ENCODE data around the gene PREX1.

Gene PREX1

GRCh38 chr20:48730977-48731376 lies 96.8 kb downstream of the PREX1 start:
- no peak for DNase-seq

DNA sequence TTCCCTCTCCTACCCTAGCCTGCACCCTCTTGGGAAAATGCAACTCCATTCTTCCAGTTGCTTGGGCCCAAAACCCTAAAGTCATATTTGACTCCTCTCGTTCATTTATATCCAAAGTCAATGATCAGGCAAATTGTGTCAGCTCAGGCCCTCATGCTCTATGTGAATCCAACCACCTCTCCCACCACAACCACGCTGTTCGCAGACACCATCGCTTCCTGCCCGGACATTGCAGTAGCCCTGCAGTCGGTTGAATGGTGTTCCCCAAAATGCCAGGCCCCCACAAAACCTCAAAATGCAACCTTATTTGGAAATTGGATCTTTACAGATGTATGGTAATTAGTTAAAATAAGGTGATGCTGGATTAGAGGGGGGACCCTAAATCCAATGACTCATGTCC lies 98.3 kb downstream of the PREX1 start:
- DNase-seq: no peak

- DNase-seq: no peak
Observed at GRCh38 chr20:48728042-48728825, 99.6 kb downstream of the PREX1 start.

- no peak for DNase-seq
Observed at GRCh38 chr20:48727226-48727625, 100.6 kb downstream of the PREX1 start.

DNA sequence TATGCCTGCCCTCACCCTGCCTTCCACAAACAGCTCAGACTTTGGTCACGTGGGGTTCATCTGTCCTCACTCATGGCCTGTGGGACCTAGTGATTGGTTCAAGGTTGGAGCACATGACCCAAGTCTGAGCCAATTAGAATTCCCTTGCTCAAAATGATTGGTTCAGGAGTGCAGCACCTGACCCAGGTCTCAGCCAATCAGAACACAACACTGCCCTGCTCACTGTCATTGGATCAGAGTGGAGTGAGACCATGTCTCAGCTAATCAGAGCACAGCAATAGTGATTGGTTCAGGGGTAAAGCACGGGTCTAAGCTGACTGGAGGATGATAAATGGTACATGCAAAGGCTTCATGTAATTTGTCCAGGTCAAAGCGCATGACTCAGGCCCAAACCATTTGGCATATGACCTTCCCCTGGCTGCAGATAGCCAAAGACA lies 102.2 kb downstream of the PREX1 start:
- no peak for DNase-seq

GRCh38 chr20:48724891-48725554 lies 102.8 kb downstream of the PREX1 start:
- DNase-seq: no peak

- no peak for DNase-seq
Observed at GRCh38 chr20:48724382-48724781, 103.4 kb downstream of the PREX1 start.

DNA sequence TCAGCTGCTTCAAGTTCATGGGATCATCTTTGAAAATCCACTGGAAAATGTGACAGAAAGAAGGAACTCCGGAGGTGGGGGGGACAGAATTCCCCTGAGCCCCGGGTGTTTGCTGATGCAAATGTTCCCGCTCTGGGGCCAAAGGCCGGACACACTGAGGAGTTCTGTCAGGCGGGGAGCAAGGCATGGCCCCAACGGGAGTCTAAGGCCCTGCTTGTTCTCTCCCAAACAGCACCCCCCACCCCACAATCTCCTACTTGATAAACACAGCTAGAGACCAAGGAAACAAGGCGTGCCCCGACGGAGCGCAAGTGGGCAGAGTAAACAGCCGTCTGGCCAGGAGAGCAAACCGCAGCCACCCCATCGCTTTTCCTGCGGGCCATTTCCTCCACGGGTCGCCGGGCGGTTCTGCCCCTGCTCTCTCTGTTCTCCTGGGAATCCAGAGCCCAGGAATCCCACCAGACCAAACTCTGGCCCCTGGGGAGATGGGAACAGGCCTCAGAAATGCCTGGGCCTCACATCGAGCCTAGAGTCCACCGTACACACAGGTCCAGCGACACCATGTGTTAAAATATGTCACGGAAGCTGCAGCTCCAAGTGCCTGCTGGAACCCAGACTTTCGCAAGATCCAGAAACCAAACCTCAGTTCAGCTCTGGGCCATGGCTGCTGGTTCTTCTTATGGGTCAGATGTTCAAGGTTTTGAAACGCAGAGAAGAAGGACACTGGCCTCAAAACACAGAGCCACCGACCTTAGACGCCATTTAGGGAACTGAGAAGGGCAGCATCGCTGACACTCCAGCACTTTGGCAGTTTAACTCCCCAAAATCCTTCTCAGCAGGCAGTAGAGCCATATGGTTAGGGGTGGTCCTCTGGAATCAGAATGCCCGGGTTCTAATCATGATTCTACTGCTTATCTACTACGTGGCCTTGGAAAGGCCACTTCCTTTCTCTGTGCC lies 104.2 kb downstream of the PREX1 start:
- no peak for DNase-seq

DNA sequence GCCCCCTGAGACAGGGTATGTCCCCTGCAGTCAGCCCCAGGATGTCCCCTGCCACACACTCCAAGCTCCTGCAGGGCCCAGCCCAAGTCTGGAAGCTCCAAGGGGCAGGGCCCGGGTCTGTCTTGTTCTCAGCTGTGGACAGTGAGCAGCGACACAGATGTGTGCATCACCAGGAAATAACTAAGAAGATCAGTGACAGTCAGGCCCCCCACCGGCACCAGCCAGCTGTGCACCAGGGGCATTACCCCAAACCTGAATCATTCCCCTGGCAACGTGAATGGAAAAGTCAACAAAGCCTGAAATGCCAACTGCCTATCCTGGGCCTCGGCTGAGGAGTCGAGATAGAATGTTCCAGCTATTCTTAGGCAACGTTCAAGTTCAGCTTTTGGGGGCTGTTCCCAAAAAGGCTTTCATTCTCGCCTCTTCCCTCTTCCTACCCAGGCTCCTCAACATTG lies 105.0 kb downstream of the PREX1 start:
- DNase-seq: no peak

- DNase-seq: no peak
Observed at GRCh38 chr20:48722002-48722731, 105.6 kb downstream of the PREX1 start.

- DNase-seq: no peak
Observed at GRCh38 chr20:48721324-48722001, 106.3 kb downstream of the PREX1 start.

DNA sequence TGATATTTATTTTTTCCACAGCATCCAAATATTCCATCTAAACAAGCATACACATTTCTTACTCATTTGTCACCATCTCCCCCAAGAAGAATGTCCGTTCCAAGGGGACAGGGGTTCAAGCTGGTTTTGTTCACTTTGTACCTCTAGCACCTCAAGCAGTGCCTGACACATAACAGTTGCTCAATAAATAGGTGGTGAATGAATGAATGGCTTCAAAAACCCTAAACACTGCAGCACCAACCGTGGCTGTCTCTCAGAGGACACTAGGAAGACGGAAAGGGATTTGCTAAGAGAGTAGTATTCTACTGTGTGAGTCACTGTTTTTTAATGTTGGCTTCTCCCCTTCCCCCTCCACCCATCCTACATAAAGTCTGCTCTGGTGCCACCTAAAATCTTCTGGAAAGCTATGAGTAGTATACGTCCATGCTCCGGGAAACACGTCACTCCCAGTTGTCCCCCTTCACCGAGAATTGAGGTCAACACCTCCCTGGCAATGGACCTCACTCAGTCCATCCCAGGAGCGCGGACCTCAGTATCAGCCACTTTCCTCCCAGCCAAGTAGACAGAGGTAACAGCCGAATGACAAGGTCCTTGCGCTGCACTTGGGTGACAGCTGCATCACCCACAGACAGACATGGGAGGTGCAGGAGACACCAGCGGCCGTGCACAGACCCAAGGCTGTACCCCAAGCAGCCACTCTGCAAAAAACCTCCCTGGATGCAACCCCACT lies 107.4 kb downstream of the PREX1 start:
- DNase-seq: no peak

- DNase-seq: no peak
Observed at GRCh38 chr20:48719598-48720255, 108.1 kb downstream of the PREX1 start.

DNA sequence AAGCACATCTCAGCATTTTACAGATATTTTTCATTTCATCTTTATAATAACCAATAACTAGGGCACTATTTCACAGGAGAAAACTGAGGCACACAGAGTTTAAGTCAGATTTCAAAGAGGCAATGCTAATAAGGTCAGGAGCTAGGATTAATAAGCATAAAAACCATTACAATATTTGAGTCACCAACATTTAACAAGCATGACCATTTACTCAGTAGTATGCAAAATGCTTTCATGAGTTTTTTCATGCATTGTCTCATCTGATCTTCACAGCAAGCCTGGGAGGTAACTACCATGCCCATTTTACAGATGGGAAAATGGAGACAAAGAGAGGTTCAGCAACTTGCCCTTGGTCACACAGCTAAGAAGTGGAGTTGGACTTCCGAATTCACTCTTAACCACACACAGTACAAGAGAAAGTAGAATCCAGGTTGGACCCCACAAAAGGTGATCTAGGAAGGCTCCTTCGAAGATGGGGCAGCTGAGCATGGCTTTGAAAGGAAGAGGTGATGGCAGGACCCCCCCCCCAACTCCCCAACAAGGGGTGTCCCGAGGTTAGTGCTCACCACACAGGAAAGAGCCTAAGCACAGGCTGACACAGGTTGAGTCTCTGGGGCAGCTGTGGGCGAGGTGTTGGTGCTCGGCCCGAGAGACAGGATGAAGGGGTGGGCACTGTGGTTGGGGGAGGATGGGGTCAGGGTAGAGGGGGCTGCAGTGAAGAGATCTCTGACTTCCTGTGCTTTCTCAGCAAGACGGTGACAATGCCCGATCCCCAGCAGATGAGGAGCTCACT lies 108.8 kb downstream of the PREX1 start:
- DNase-seq: no peak

GRCh38 chr20:48717680-48718223 lies 110.0 kb downstream of the PREX1 start:
- no peak for DNase-seq

DNA sequence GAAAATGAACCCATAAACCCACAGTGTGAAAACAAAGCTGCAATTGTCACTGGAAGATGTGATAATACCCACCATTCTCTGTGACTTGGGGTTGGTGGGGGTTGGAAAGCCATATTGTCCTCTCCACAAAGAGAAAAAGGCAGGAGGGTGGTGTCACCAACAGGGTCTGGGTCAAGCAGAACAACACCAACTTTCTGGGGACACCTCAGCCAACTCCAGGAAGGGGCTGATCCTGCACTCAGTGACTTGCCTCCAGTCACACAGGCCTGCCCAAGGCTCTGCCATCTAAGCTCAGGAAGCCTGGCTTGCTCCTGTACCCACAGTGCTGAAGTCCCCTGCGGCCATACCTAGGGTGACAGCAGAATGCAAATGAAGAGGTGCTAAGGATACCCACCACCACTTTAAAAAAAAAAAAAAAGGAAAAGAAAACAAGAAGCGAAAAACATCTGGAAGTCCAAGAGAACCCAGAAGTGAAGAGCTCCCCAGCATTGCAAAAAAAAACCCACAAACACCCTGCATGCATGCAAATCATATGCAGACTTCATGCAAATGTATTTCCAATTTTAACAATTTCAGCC lies 110.6 kb downstream of the PREX1 start:
- DNase-seq: no peak

DNA sequence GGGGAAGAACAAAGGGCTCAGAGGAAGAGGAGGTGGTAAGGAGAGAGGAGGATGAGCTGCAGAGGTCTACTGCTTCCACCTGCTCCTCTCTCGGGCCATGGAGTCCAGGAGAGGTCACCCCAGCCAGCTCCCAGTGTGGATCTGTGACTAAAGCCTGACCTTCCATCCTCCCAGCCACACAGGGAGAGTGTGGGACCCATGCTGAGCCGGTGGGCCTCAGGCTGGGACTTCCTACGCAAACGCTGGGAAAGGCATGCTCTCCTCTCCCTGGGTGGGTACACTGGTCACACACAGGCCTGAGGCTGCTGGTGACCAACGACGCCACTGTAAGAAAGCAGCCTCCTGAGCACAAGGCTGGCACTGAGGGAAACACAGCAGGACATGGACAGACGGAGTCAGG lies 111.3 kb downstream of the PREX1 start:
- no peak for DNase-seq

DNA sequence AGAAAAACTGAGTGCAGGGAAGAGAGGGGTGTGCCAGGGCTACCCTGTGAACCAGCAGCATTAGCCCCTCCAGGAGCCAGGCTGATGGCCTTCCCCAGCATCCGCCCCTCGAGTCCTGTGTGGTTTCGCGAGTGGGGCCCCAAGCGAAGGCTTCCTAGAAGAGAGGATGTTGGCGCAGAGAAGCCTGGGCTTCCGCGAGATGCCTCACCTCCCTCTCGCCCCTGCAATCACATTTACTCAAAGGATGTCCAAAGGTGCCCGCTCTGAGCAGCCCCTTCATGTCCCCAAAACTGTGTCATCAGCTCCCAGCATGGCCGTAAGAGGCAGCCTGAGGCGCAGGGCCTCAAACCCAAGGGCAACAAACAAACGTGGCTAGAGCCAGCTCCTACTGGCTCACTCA lies 111.7 kb downstream of the PREX1 start:
- no peak for DNase-seq

GRCh38 chr20:48714764-48715163 lies 113.0 kb downstream of the PREX1 start:
- DNase-seq: no peak
